GM12801 (cell line): ENCODE results near the gene LRRC8D.

Experiments used
- TF ChIP-seq, protein P1 (sequence below): IDR thresholded peaks from one replicate; pipeline ENCODE4 v1.5.1; 2011; ENCODE audit warnings: control low read depth; ENCODE audit not compliant: insufficient read length; ENCODE audit errors: extremely low read depth

LRRC8D gene

DNA sequence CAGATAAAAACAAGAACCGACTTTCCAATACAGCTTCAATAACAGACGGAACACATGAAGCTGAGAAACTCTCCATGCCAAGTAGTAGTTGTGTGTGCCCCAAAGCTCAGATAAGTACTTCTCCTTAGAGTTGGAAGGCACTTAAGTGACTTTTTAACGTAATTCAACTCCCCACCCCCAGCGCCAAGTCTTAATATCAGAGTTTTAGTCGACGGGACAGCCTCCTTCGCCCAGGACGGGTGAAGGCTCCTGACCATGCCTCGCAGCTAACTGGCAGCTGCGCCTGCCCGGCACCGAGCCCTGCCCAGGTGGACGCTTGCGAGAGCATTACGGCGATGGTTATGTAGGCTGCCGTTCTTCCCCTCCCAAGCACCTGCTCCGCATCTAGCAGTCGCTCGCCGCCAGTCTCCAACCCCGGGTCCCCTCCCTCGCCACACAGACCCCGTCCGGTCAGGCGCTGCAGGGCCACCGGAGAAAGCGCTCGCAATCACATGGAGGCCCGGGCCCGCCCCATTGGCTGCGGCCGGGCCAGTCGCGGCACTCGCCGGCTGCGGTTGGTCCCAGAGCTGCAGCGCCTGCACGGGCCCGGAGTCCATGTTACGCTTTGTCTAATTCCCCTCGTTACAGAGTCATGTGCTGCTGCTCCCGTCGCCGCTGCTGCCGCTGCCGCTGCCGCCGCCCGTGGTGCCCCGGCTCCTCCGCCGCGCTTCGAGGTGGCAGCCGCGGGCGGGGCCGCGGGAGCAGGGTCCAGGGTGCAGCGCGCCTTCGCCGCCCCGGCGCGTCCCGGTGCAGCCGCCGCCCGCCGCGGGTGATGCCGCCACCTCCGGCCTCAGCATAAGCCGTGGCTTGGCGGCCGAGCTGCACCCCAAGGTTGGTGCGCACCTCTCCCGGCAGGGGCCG lies at the start of gene LRRC8D:
LRRC8D (plus strand) TSS at position 611 of the 900 bp plus-strand sequence. CDS start 112,037 bp downstream, outside the sequence.
- TF ChIP-seq, protein P1, sequence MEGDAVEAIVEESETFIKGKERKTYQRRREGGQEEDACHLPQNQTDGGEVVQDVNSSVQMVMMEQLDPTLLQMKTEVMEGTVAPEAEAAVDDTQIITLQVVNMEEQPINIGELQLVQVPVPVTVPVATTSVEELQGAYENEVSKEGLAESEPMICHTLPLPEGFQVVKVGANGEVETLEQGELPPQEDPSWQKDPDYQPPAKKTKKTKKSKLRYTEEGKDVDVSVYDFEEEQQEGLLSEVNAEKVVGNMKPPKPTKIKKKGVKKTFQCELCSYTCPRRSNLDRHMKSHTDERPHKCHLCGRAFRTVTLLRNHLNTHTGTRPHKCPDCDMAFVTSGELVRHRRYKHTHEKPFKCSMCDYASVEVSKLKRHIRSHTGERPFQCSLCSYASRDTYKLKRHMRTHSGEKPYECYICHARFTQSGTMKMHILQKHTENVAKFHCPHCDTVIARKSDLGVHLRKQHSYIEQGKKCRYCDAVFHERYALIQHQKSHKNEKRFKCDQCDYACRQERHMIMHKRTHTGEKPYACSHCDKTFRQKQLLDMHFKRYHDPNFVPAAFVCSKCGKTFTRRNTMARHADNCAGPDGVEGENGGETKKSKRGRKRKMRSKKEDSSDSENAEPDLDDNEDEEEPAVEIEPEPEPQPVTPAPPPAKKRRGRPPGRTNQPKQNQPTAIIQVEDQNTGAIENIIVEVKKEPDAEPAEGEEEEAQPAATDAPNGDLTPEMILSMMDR: no peak

DNA sequence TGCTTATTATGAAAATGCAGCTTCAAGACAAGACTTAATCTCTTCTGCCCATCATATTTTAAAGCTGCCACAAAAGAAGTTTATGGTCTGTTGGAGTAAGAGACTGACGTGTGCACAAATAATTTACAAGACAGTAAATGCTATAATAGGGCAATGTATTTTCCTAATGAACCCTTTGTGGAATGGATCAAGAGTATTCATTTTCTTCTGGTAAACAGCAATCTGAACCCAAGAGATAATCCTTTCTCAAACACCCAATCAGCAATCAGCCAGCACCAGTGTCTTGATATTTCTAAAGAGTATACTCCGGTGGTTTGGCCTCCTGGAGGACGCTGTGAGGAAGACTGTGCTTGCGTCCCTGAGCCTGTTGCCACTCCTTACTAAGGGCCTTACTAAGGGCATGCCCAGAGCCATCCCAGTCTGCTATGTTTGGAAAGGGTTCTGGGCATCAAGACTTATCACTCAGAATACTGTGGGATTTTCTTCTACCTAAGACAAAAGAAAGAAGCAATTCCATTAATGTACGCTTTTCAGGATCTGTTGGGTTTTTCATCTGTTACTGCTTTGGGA lies 48.8 kb upstream of the LRRC8D start:
- TF ChIP-seq, protein P1: no peak

GRCh38 chr1:89779151-89779940 lies 41.5 kb upstream of the LRRC8D start:
- TF ChIP-seq, protein P1: no peak

DNA sequence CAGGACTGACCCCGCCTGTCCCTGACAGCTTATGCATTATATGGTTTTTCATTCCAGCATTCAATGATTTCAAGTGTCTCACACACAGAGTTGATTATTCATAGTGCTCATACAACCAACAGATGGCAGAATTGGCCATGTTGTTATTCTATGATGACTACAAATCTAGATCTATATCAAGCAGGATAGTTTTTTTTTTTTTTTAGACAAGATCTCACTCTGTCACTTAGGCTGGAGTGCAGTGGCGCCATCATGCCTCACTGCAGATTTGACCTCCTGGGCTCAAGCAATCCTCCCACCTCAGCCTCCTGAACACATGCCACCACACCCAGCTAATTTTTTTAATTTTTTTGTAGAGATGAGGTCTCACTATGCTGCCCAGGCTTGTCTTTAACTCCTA lies 40.1 kb upstream of the LRRC8D start:
- TF ChIP-seq, protein P1: no peak

- TF ChIP-seq, protein P1: no peak
Observed at GRCh38 chr1:89781494-89782126, 39.2 kb upstream of the LRRC8D start.

- TF ChIP-seq, protein P1: no peak
Observed at GRCh38 chr1:89786628-89787214, 34.1 kb upstream of the LRRC8D start.
